ENCODE data around the gene COPZ1. TPM values are rescaled to one million over a fixed set of nuclear protein-coding genes. Genes with fewer than 3 reads are reported as not detected.
A peak's percentile ranks its signal among the peaks of the same experiment; 100 is the strongest.

COPZ1 gene
- total RNA-seq, 1 donor from 2014 or later: 173 TPM

DNA sequence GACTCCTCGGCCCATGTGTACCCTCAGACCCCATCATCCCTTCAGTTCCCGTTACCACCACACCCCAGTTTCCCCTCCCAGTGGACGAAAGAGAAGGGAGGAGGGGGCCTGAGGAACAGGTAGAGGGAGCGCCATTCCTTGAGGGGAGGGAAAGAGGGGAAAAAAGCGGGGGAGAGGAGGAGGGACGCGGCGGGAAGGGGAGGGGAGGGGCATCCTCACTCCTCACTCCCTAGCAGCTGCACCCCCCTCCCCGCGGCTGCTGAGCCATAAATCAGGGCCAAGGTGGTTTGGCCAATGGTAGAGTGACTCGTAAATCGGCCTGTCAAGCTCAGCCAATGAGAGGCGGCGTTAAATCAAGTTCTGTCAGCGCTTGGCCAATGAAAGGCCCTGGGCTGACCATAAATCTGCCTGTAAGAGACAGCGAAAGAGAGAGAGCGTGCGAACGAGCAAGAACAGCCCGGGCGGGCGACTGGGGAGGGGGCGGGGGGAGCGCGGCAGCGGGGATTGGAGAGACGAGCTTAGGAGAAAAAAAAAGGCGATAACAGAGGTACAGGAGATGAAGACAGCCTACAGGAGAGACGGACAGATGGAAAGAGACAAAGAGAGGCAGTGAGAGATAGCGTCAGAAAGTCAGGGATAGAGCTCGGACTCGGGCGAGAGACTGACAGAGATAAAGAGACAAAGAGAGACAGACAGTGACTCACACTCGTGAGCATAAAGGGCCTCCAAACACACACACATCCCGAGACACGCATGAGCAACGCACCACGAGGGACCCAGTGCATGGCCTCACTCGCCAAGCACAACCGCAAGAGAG, 34.2 kb downstream of the COPZ1 start:
- TF ChIP-seq, protein P1, sequence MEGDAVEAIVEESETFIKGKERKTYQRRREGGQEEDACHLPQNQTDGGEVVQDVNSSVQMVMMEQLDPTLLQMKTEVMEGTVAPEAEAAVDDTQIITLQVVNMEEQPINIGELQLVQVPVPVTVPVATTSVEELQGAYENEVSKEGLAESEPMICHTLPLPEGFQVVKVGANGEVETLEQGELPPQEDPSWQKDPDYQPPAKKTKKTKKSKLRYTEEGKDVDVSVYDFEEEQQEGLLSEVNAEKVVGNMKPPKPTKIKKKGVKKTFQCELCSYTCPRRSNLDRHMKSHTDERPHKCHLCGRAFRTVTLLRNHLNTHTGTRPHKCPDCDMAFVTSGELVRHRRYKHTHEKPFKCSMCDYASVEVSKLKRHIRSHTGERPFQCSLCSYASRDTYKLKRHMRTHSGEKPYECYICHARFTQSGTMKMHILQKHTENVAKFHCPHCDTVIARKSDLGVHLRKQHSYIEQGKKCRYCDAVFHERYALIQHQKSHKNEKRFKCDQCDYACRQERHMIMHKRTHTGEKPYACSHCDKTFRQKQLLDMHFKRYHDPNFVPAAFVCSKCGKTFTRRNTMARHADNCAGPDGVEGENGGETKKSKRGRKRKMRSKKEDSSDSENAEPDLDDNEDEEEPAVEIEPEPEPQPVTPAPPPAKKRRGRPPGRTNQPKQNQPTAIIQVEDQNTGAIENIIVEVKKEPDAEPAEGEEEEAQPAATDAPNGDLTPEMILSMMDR (IDR thresholded peaks at IDR 0.05; ENCODE audit: unreplicated experiment): no peak
- Mint-ChIP-seq H3K36me3 (ENCODE audit: insufficient read depth) (no peaks in the 10 kb centered on the region), H3K9me3 (ENCODE audit: low read depth) (no peaks in the 10 kb centered on the region), H3K27ac (no peak overlapping the region), H3K4me3 (ENCODE audit: low read depth) (no peak overlapping the region), H3K4me1 (ENCODE audit: low read depth) (peaks cover 27% of the 10 kb centered on the region), H3K27me3 (peaks cover 12% of the 10 kb centered on the region)
- DNase-seq (ENCODE audit: low spot score, unreplicated experiment): peak; percentile 87

DNA sequence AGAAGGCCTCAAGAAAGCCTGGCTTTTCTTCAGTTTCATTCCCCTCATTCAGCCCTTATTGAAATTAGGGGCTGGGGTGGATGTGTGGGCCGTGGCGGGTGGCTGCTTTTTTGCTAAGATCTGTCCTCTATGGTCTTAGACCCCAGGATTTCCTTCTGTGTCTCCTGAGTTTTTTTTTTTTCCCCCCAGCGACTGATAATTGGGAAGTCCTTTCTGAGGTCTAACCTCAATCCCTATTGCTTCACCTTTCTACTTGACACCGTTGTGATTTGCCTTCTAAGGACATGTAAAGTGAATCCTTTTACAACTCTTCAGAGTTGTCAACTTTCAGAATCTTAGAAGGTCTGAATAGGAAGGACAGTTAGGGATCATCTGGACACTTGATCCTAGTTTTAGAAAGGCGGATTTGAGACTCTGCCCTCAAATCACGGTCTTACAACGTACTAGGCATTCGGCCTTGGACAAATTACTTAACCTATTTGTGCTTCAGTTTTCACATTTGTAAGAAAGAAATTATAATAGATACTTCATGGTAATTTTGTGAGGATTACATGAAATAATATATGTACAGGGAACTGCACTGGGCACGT, 34.9 kb downstream of the COPZ1 start:
- Mint-ChIP-seq H3K27ac (peak overlapping the region; percentile 88), H3K4me3 (ENCODE audit: low read depth) (no peak overlapping the region)

DNA sequence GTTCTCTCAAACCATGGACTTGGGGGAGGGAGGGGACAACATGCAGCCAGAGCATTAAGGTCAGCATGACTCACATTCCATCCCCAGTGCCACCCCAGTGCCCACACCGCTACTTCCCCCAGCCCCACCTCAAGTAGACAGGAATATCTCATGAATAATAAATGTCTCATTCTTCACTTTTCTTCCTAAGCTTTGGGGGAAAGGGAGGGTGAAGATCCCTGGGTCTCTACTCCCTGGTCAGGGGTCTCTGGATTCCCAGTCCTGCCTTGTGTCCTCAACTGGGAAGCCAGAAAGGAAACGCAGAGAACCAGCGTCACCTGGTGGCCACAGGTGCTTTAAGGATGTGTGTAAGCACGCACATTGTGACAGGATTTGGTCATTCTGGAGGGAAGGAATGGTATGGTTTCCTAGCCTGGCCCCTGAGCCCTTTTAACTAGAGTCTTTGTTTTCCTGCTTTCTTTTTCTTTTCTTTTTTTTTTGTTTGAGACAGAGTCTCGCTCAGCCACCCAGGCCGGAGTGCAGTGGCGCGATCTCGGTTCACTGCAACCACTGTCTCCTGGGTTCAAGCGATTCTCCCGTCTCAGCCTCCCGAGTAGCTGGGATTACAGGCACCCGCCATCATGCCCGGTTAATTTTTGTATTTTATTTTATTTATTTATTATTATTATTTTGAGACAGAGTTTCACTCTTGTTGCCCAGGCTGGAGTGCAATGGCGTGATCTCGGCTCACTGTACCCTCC, 36.0 kb downstream of the COPZ1 start:
- H3K4me1 Mint-ChIP-seq (ENCODE audit: low read depth): peaks cover 15% of the 10 kb centered on the region
- no peaks in the 10 kb centered on the region for H3K9me3 Mint-ChIP-seq (ENCODE audit: low read depth)
- peak overlapping the region; percentile 88 for H3K27ac Mint-ChIP-seq
- no peaks in the 10 kb centered on the region for H3K36me3 Mint-ChIP-seq (ENCODE audit: insufficient read depth)
- TF ChIP-seq, protein P1 (IDR thresholded peaks at IDR 0.05; ENCODE audit: unreplicated experiment): peak; percentile 94
- H3K27me3 Mint-ChIP-seq: peaks cover 20% of the 10 kb centered on the region
- no peak overlapping the region for H3K4me3 Mint-ChIP-seq (ENCODE audit: low read depth)
- peak; percentile 79 for DNase-seq (ENCODE audit: low spot score, unreplicated experiment)

More for the DNA sequence above, 34.9 kb downstream of the COPZ1 start:
- TF ChIP-seq, protein P1 (IDR thresholded peaks at IDR 0.05; ENCODE audit: unreplicated experiment): no peak
- Mint-ChIP-seq H3K4me1 (ENCODE audit: low read depth) (peaks cover 24% of the 10 kb centered on the region), H3K9me3 (ENCODE audit: low read depth) (no peaks in the 10 kb centered on the region), H3K36me3 (ENCODE audit: insufficient read depth) (no peaks in the 10 kb centered on the region), H3K27me3 (peaks cover 19% of the 10 kb centered on the region)
- no peak for DNase-seq (ENCODE audit: low spot score, unreplicated experiment)

DNA sequence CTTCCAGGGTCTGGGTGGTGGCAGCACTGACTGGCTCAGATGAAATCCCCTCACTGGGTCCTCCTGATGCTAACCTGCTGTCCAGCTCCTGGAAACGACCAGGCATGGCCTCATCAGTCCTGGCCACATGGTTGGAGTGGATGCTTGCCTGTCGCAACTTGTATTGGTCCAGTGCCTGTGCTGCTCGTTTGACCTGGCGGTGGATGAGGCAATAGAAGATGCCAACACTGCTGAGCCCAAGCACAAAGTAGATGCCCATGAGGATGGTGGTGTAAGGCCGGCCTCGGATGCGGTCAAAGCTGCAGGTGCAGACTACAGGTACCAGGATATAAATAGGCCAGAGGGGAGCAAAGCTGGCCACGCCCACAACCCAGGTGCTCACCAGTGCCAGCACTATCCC, 38.1 kb downstream of the COPZ1 start:
- Mint-ChIP-seq H3K4me3 (ENCODE audit: low read depth) (no peak overlapping the region), H3K36me3 (ENCODE audit: insufficient read depth) (no peaks in the 10 kb centered on the region), H3K9me3 (ENCODE audit: low read depth) (no peaks in the 10 kb centered on the region), H3K27ac (no peak overlapping the region), H3K27me3 (peaks cover 33% of the 10 kb centered on the region), H3K4me1 (ENCODE audit: low read depth) (peaks cover 6% of the 10 kb centered on the region)
- DNase-seq (ENCODE audit: low spot score, unreplicated experiment): no peak
- TF ChIP-seq, protein P1 (IDR thresholded peaks at IDR 0.05; ENCODE audit: unreplicated experiment): no peak

DNA sequence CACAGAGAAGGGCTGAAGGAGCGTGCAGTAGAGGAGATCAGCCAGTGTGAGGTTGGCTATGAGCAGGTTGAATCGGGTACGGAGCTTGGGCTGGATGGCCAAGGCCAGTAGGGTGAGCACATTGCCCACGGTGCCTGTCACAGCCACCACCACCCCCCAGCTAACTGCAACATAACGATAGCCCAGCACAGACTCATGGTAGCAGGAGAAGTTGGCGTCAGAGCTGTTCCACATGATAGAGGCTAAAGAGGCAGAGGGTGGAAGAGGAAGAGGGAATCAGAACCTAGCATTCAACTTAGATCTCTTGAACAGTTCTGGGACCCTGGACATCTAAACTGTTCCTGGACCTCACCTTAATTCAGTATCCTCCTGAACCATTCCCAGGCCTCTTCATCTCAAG, 38.7 kb downstream of the COPZ1 start:
- H3K36me3 Mint-ChIP-seq (ENCODE audit: insufficient read depth): no peaks in the 10 kb centered on the region
- H3K4me1 Mint-ChIP-seq (ENCODE audit: low read depth): peaks cover 6% of the 10 kb centered on the region
- TF ChIP-seq, protein P1 (IDR thresholded peaks at IDR 0.05; ENCODE audit: unreplicated experiment): no peak
- DNase-seq (ENCODE audit: low spot score, unreplicated experiment): no peak
- no peak overlapping the region for H3K27ac Mint-ChIP-seq
- H3K4me3 Mint-ChIP-seq (ENCODE audit: low read depth): no peak overlapping the region
- peaks cover 38% of the 10 kb centered on the region for H3K27me3 Mint-ChIP-seq
- H3K9me3 Mint-ChIP-seq (ENCODE audit: low read depth): no peaks in the 10 kb centered on the region

All from progenitor cell of endocrine pancreas (in vitro differentiated cells).